GM18951 (cell line): ENCODE measurements around the gene TMEM272.

Experiments
- POLR2A ChIP-seq: IDR thresholded peaks from 4 replicates; pipeline ENCODE4 v1.6.1; 2011; ENCODE audit warnings: mild to moderate bottlenecking; ENCODE audit not compliant: insufficient read length, insufficient read depth; ENCODE audit errors: extremely low read depth
- in situ Hi-C: fragments of 300-500 bp; cut with MboI; formaldehyde crosslinking; loops from one replicate; pipeline ENCODE4 v1.12.0; 2022; ENCODE audit warnings: low sequenced_read_pairs, mixed read lengths, inconsistent platforms; ENCODE audit not compliant: unreplicated experiment

The TMEM272 gene

GRCh38 chr13:51815848-51816247 lies 29.1 kb downstream of the TMEM272 start:
- in situ Hi-C loops: loop anchor here (5.0 kb wide), 1 partner anchor 311 kb away; the partner anchor contains the start of gene NEK5
- no peak for TF ChIP-seq POLR2A

DNA sequence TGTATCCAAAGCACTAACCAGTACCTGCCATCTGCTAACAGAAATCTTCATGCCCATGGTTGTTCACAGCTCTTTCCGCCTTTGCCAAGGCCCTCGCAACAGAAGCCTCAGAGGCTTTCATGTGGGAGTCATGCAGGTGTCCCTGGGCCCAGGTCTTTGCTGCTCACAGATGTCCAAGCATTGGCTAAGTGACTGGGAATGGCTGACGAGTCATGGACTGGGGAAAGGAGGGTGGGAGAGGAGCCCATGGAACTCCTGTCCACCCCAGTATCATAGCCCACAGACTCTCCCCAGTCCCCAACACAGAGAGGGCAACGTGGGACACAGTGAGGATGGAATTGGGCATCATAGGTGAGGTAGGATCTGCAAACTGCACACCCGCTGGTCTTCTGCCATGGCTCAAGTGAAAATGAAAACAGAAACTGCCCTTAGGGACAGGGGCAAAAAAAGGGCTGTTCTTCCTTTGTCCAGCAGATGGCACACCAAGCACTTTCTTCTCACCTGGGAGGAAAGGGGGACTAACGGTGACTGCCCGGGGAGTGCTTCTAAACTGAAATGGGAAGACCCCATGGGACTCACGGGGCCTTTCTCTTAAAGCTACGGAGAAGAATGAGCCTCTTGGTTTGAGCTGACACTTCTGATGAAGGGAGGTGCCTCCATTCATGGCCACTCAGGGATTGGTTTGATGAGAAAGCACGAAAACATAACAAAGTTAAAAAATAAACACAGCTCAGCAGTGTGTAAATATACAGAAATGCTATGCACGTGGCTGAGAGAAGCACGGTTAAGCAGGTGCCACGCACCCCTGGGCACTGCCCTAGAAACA lies 29.9 kb downstream of the TMEM272 start:
- in situ Hi-C loops: loop anchor here (5.0 kb wide), 1 partner anchor 312 kb away; the partner anchor contains the start of gene NEK5

GRCh38 chr13:51814071-51814470 lies 30.9 kb downstream of the TMEM272 start:
- in situ Hi-C loops: no loop called here
- TF ChIP-seq POLR2A: no peak

More for the DNA sequence above, 29.9 kb downstream of the TMEM272 start:
- peak; percentile 17 for TF ChIP-seq POLR2A

DNA sequence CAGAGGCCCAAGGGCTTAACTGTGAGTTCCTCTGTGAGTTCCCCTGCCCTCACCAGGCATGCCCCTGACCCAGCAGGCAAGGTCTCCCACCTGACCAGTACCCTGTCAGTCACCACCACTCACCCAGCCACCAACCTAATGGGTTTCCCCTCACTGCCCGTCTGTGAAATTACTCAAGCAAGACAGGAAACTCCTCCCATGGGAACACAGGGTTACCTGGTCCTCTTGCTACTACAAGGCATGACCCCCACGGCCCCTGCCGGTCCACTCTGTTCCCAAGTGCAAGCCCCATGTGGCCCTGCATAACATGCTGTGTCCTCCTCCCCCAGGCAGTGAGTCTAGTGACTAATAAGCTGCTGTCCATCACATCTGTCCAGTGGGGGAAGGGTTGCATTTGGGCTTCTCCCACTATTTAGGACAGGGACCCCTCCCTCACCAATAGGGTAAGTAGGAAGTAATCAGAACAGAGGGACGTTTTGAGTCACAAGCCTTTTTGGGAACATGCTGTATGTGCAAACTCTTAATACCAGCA lies 33.0 kb downstream of the TMEM272 start:
- TF ChIP-seq POLR2A: no peak
- in situ Hi-C loops: no loop called here

GRCh38 chr13:51811046-51811445 lies 33.9 kb downstream of the TMEM272 start:
- no peak for TF ChIP-seq POLR2A
- in situ Hi-C loops: no loop called here

DNA sequence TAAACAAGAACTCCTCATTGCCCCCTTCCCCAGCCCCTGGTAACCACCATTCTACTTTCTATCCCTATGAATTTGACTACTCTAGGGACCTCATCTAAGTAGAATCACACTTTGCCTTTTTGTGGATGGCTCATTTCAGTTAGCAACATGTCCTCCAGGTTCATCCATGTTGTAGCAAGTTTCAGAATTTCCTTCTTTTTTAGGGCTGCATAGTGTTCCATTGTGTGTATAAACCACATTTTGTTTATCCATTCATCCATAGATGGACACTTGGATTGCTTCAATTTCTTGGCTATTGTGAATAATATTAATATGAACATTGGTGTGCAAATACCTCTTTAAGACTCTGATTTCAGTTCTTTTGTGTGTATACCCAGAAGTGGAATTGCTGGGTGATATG lies 36.2 kb downstream of the TMEM272 start:
- in situ Hi-C loops: no loop called here
- no peak for TF ChIP-seq POLR2A

GRCh38 chr13:51807041-51807440 lies 37.9 kb downstream of the TMEM272 start:
- in situ Hi-C loops: no loop called here
- TF ChIP-seq POLR2A: no peak

DNA sequence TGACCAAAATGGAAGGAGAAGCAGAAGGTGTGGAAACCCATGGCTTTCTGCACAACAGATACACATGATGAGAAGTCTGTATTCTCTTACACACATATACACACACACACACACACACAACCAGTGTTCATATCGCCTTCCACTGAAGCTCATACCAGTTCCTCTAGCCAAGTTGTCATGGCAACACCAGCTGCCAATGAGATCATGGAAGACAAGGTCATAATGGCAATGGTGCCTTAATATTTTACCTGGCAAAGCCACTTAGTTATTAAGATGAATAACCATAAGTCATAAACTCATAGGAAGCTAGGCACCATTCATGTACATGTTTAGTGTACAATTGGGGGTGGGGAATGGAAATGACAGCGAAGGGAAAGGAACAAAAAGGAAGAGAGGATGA lies 38.4 kb downstream of the TMEM272 start:
- in situ Hi-C loops: no loop called here
- no peak for TF ChIP-seq POLR2A

GRCh38 chr13:51805925-51806324 lies 39.1 kb downstream of the TMEM272 start:
- no peak for TF ChIP-seq POLR2A

GRCh38 chr13:51805313-51805712 lies 39.7 kb downstream of the TMEM272 start:
- TF ChIP-seq POLR2A: no peak
- in situ Hi-C loops: no loop called here

More at GRCh38 chr13:51805925-51806324, 39.1 kb downstream of the TMEM272 start:
- in situ Hi-C loops: no loop called here

DNA sequence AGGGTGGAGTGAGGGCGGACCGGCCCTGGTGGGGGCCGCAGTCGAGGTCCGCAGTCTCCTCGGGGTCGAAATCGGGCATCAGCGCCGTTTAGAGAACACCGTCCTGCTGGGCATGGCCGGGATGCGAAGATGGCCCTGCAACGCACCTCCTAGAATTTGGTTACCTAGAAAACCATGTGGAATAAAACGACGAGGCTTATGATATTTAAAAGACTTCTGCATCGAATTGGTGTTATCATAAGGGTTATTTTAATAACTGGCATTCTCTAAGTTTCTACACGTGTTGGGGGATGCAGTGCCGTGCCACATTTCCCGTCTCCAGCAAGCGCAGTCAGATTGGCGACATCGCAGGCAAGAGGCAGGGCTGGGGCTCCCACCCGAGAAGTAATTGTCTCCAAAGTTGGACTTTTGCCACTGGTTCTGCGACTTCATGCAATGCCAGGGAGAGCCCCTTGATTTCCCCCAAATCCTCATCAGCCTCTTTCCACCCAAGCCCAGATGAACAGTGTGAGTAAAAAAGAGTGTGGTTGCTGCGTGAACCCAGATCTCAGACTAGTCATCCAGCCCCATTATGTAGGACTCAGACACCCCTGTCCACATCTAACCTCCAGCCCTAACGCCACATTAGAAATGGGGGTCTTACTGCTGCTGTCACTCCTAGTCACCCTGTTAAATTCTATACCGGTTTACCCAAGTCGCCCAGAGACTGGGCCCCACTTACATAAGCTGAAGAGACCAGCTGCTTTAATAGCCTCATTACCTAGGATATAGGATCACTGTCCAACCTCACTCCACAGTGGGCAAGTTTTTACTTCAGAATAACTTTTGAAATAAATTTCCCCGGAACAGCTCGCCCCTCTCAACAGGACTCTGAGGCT lies 40.4 kb downstream of the TMEM272 start:
- TF ChIP-seq POLR2A: no peak
- in situ Hi-C loops: no loop called here

- in situ Hi-C loops: no loop called here
- TF ChIP-seq POLR2A: peak; percentile 85
Observed at GRCh38 chr13:51803422-51804294, 41.3 kb downstream of the TMEM272 start, which contains the start of gene DHRS12. Gene DHRS12, minus strand, starts transcription at chr13:51804163. Its CDS starts 4,504 bp downstream, at chr13:51799659.

- in situ Hi-C loops: no loop called here
- TF ChIP-seq POLR2A: no peak
Observed at GRCh38 chr13:51802631-51803418, 42.2 kb downstream of the TMEM272 start.
